Measurements from ENCODE around the gene CDHR2. TPM values are rescaled to one million over a fixed set of nuclear protein-coding genes. Genes with fewer than 3 reads are reported as not detected.

Gene CDHR2
- total RNA-seq, 4 donors from 2014 or later: 0.15 to 0.19 (median 0.15) TPM; not detected in 1

- TF ChIP-seq POLR2A (IDR thresholded peaks at IDR 0.05) (no peak), CTCF (IDR thresholded peaks at IDR 0.05) (no peak)
- intact Hi-C loops (cut with DNase I; ENCODE audit: low total_unique reads): no loop called here
Measured at GRCh38 chr5:176612855-176613254, 63.7 kb downstream of the CDHR2 start.

GRCh38 chr5:176614805-176615478, 65.8 kb downstream of the CDHR2 start:
- H3K4me3 ChIP-seq (ENCODE audit: low read depth, poor library complexity, severe bottlenecking): no peak overlapping the region
- TF ChIP-seq POLR2A (IDR thresholded peaks at IDR 0.05): no peak
- TF ChIP-seq CTCF (IDR thresholded peaks at IDR 0.05): no peak
- no peak for DNase-seq (ENCODE audit: low spot score in 2 of 2)
- intact Hi-C loops (cut with DNase I; ENCODE audit: low total_unique reads): no loop called here
- WGBS, 2 donors: 42 to 43% methylated on average over 7 to 8 of the region's 8 CpGs

More at GRCh38 chr5:176612855-176613254, 63.7 kb downstream of the CDHR2 start:
- 70% methylated on average over 2 of the region's 2 CpGs for WGBS, 2 donors
- DNase-seq (ENCODE audit: low spot score in 2 of 2): no peak
- no peak overlapping the region for H3K4me3 ChIP-seq (ENCODE audit: low read depth, poor library complexity, severe bottlenecking)

- intact Hi-C loops (cut with DNase I; ENCODE audit: low total_unique reads): no loop called here
- no peak overlapping the region for H3K4me3 ChIP-seq (ENCODE audit: low read depth, poor library complexity, severe bottlenecking)
- 69 to 80% methylated on average over 7 of the region's 7 CpGs for WGBS, 2 donors
- DNase-seq (ENCODE audit: low spot score in 2 of 2): no peak
- TF ChIP-seq CTCF (IDR thresholded peaks at IDR 0.05) (no peak), POLR2A (IDR thresholded peaks at IDR 0.05) (no peak)
Measured at GRCh38 chr5:176616511-176616910, 67.4 kb downstream of the CDHR2 start.

GRCh38 chr5:176618783-176619182, 69.6 kb downstream of the CDHR2 start:
- no peak for TF ChIP-seq CTCF (IDR thresholded peaks at IDR 0.05)
- 26 to 36% methylated on average over 16 to 19 of the region's 19 CpGs for WGBS, 2 donors
- no peak overlapping the region for H3K4me3 ChIP-seq (ENCODE audit: low read depth, poor library complexity, severe bottlenecking)
- no peak for DNase-seq (ENCODE audit: low spot score in 2 of 2)
- intact Hi-C loops (cut with DNase I; ENCODE audit: low total_unique reads): no loop called here

- WGBS, 2 donors: 4 to 6% methylated on average over 29 to 31 of the region's 31 CpGs
- TF ChIP-seq POLR2A (IDR thresholded peaks at IDR 0.05): no peak
- intact Hi-C loops (cut with DNase I; ENCODE audit: low total_unique reads): no loop called here
- DNase-seq (ENCODE audit: low spot score in 2 of 2): no peak
- H3K4me3 ChIP-seq (ENCODE audit: low read depth, poor library complexity, severe bottlenecking): no peak overlapping the region
Measured at GRCh38 chr5:176619203-176619568, 70.0 kb downstream of the CDHR2 start.

GRCh38 chr5:176619569-176620332, 70.6 kb downstream of the CDHR2 start:
- no peak overlapping the region for H3K4me3 ChIP-seq (ENCODE audit: low read depth, poor library complexity, severe bottlenecking)
- DNase-seq (ENCODE audit: low spot score in 2 of 2): no peak
- whole genome bisulfite sequencing, 2 donors: 5 to 11% methylated on average over 35 of the region's 59 CpGs
- intact Hi-C loops (cut with DNase I; ENCODE audit: low total_unique reads): no loop called here
- TF ChIP-seq POLR2A (IDR thresholded peaks at IDR 0.05) (no peak), CTCF (IDR thresholded peaks at IDR 0.05) (no peak)

Data from lower leg skin (tissue), 4 donors.